VCaP (cell line): ENCODE measurements around the gene UFM1.
"Not testable (repeated sequence)": the region's sequence is repeated elsewhere in the genome, so short reads cannot be mapped to it uniquely, and the experiment has no call there.

ENCODE experiments used
- H3K27ac ChIP-seq: fragments of 450-650 bp; 2 replicates; pipeline ENCODE4 v1.5.1; 2017
- TF ChIP-seq, protein P1 (sequence below): fragments of 450-650 bp; conservative IDR thresholded peaks from 2 replicates; pipeline ENCODE4 v1.5.1; 2017; ENCODE audit warnings: mild to moderate bottlenecking, moderate library complexity

UFM1 gene

DNA sequence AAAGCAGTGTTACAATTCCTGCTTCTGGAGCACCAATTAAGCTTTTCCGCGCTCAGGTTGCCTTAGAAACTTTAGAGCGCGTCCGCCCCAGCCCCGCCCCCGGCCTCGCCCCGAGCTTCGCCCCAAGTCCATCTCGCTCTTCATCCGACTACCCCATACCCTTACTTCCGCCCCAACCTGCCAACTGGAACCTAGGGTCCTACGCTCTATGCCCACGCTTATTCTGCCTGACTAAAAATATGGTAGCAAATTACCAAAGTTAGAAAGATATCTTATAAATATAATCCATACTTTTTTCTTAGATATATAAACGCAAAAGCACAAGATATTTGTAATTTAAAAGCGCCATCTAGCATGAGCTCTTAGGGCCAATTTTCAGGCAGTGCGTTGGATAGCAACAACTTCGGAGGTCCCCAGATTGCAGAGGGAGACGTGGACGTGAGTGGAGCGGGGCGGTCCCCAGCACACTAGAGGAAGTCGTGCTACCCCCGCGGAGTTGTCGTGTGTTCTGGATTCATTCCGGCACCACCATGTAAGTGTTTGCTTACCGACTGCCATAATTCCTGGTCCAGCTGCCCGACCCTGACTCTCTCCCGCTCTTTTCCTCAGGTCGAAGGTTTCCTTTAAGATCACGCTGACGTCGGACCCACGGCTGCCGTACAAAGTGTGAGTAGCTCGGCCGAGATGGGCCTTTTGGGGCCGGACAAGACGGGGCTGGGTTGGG is at the start of gene UFM1:
Gene UFM1 (plus strand): TSS at position 462 of the 724 bp plus-strand sequence. CDS start 69 bp downstream, at position 531.
- peak within 1 kb of the TSS; percentile 86 for H3K27ac ChIP-seq
- TF ChIP-seq, protein P1, sequence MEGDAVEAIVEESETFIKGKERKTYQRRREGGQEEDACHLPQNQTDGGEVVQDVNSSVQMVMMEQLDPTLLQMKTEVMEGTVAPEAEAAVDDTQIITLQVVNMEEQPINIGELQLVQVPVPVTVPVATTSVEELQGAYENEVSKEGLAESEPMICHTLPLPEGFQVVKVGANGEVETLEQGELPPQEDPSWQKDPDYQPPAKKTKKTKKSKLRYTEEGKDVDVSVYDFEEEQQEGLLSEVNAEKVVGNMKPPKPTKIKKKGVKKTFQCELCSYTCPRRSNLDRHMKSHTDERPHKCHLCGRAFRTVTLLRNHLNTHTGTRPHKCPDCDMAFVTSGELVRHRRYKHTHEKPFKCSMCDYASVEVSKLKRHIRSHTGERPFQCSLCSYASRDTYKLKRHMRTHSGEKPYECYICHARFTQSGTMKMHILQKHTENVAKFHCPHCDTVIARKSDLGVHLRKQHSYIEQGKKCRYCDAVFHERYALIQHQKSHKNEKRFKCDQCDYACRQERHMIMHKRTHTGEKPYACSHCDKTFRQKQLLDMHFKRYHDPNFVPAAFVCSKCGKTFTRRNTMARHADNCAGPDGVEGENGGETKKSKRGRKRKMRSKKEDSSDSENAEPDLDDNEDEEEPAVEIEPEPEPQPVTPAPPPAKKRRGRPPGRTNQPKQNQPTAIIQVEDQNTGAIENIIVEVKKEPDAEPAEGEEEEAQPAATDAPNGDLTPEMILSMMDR = no peak

DNA sequence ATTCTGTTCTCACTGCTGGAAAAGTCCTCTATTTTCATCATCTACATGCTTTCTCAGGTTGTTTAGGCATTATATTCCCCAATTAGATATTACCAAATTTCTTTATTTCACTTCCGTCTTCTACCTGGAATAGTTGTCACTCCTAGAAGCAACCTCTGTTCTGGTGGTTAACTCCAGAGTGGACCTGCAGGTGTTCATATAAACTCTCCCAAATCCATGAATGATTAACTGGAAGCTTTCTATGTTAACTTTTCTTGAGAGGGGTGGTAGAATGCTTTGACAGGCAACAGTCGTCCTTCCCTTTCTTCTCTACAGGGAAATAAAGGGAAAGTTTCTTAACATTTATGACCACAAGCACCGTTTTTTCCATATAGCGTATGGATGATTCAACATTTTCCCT is 48.4 kb upstream of the UFM1 start:
- TF ChIP-seq, protein P1 = no peak
- H3K27ac ChIP-seq = no peak overlapping the region

DNA sequence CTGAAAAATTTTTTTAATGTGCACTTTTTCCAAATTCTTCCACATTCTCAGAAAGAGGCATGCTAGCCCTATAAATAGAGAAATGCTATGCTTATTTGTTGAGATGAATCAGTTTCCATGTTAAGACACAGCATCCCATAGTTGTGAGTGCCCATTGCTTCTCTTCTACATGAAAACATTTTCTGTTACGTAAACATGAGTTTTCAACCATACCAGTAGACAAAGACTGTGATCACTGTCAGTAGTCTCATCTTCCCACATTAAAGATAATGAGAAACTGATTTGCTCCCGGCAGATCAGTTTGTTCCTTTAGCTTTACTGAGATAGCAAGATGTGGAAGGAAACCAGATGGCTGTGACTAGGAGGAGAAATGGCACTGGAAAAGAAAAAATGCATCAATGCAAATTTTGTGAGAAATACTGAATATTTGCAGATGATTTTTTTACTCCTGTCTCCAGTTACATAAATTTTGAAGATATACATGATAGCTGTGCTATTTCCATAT is 45.8 kb upstream of the UFM1 start:
- TF ChIP-seq, protein P1 = no peak
- no peak overlapping the region for H3K27ac ChIP-seq

DNA sequence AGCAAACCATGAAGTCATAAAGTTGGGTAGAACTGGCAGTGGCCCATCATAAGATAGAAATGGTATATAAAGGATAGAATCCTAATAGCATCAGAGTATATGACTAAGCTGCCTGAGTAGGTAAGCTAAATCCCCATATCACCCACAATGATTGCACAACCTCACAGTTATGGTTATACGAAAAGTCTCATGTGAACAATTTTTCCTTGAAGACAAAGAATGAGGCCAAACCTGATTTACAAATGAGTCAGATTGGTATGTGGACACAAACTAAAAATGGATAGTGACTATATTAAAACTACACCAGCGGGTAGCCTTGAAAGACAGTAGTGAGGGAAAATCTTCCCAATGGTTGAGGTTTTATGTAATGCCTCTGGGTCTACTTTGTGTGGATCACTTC is 40.9 kb upstream of the UFM1 start:
- TF ChIP-seq, protein P1 = no peak
- no peak overlapping the region for H3K27ac ChIP-seq

DNA sequence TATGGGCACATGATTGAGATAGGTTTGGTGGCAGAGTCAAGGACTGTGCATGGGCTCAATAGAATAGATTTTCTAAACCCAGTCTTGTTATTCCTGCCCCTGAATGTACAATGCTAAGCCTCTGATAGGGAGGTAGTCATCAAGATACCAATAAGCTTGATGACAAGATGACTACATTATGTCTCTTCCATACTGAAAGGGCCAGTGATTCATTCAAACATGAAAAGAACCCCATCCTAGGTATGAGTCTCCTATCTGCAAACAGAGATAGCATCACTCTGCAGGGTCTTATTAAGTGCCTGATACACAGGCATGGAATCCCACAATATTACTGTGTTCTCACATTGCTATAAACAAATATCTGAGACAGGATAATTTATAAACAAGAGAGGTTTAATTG is 40.3 kb upstream of the UFM1 start:
- H3K27ac ChIP-seq = no peak overlapping the region
- TF ChIP-seq, protein P1 = no peak

DNA sequence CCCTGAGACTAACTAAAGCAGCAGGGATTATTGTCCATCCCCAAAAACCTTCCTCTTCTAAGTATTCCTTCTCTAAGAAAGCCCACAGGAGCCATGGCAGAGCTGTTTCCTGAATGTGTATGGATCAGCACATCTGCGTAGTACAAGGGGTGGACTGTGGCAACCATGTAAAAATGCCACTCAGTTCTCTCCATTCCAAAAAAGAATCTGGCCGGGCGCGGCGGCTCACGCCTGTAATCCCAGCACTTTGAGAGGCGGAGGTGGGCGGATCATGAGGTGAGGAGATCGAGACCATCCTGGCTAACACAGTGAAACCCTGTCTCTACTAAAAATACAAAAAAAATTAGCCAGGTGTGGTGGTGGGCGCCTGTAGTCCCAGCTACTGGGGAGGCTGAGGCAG is 38.5 kb upstream of the UFM1 start:
- H3K27ac ChIP-seq = not testable (repeated sequence)

DNA sequence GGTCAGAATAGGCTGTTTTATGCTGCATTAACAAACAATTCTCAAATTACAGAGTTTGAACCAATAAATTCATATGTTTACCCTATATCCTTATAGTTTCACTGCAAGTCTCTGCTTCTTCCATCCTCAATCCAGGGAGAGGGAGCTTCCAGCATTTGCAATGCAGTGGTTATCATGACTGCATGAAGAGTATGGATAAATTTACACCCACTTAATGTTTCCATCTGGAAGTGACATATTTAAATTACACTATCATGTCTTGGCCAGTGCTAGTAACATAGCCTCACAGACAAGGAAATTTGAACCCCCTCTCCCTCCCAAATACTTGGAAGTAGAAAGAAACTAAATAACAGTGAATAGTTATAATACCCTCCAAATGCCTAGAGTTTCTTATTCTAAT is 33.5 kb upstream of the UFM1 start:
- H3K27ac ChIP-seq = no peak overlapping the region
- TF ChIP-seq, protein P1 = no peak

DNA sequence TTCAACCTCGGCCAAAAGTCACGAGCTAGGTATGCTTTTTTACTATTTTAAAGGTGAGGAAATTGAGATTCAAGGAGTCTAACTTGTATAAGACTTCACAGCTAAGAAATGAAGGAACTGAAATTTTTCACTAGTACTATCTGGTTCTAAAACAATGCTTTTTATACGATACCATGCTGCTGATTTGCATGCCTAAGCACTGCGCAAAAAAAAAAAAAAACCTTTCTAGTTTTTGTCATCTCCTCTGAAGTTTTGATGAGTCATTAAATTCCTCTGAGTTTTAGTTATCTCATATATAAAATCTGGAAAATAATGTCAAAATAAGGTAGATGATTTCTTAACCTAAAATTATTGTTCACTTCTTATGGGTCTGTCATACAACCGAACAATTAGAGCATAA is 28.0 kb upstream of the UFM1 start:
- TF ChIP-seq, protein P1 = no peak
- H3K27ac ChIP-seq = no peak overlapping the region
